GM12892 (cell line): Measurements from ENCODE around the gene WNT7B.

Experiments
- DNase-seq: peaks from one replicate; pipeline ENCODE4 v3.0.0; 2011; ENCODE audit not compliant: insufficient read length
- FAIRE-seq: peaks from 2 replicates; lab custom pipeline; 2011; peaks lifted over from hg19 to GRCh38; lab: Jason Lieb, UNC
- POLR2A ChIP-seq: IDR thresholded peaks from 2 replicates; pipeline ENCODE4 v1.6.1; 2011; ENCODE audit warnings: low read depth, low read length, control low read depth
- POLR2AphosphoS5 ChIP-seq: IDR thresholded peaks from 2 replicates; pipeline ENCODE4 v1.6.1; 2011; ENCODE audit warnings: low read depth, low read length, control low read depth
- TAF1 ChIP-seq: IDR thresholded peaks from 2 replicates; pipeline ENCODE4 v1.6.1; 2011; ENCODE audit warnings: low read depth, mild to moderate bottlenecking, control low read depth, low read length, borderline replicate concordance

Gene WNT7B

DNA sequence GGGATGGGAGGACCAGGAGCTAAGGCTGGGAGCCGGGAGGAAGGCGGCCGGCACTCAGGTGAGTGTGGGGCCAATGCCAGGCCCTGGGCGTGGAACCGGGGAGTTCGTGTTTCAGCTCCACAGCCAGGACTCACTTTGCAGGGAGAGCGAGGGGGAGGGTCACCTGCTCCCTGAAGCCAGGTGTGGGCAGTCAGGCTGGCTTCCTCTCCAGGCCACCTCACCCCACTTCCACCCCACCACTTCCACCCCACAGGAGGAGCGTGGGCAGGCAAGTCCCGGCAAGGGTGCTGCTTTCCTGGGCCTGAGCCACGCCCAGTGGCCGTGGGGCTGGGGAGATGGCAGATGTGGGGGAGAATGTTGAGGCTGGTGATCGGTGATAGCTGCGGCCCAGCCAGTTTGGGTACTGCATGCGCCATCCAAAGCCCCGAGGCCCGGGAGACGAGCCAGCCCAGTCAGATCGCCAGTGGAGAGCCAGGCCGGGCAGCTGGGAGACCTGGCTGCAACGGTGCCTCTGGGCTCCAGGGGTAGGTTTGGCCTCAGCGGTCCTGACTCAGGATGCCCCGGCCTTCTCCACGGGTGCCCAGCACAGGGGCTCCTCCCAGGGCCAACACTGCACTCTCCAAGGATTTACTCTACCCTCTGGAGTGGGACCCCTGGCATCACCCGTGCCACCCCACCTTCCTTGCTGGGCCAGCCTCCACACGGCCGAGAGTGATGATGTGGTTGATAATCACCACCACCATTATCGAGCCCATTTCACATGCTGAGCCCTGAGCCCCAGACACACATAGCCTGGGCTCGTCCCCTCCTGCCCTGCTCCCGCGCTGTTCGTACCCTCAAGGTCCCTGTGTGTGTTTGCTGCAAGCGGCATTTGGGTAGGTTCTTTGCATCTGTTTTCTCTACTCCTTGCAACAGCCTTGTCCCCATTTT is 93.8 kb downstream of the WNT7B start:
- TF ChIP-seq POLR2A (no peak), TAF1 (no peak), POLR2AphosphoS5 (no peak)
- DNase-seq (no peak), FAIRE-seq (no peak)

DNA sequence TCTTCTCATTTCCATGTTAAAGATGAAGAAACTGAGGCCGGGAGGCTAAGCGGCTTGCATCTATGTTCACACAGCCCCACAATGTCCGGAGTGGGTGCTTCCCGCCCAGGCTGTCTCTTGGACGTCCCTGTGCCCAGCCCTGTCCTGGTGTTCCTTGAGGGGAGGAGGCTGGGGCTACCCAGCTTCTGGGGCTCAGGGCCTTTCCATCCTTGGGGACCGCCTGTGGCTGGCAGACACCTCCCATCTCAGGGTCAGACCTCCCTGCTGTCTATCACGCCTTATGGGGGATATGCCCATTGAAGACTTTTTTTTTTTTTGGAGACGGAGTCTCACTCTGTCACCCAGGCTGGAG is 95.5 kb downstream of the WNT7B start:
- DNase-seq (no peak), FAIRE-seq (no peak)
- TF ChIP-seq POLR2AphosphoS5 (no peak), TAF1 (no peak), POLR2A (no peak)

DNA sequence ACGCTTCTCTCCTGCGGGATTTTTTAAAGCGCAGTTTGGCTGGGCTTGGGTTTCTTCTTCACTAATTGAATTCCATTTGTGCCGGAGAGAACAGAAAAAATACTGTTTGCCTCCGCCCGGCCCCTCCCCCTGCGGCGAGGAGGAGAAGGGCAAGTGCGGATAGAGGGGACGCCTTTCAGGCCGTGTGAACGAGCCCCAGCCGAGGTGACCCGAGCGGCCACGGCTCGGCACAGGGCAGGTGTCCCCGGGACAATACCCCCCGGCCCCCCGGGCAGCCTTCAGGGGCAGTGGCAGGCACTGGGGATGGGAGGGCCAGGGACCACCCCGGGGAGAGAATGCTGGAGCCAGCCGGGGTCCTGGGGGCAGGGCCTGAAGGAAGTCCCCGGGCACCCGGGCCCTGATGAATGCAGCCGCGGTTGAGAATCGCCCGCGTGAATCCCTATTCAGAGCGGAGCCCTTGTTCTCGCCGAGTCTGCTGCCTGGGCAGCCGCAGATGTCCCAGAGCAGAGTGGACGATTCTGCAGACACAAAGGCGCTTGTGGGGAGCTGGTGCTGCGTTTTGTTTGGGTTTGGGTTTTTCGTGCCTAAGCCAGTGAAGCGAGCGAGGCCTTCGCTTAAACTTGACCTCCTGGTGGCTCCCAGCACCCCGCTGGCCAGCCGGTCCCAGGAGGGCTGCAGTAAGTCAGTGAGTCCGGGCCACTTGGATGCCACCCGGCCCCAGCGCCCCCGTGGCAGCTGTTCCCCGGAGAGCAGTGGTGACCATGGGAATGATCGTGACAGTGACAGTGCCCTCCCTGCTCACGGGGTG is 96.0 kb downstream of the WNT7B start:
- no peak for FAIRE-seq
- TF ChIP-seq POLR2AphosphoS5 (no peak), TAF1 (no peak)
- no peak for DNase-seq

GRCh38 chr22:45880091-45880715 is 96.8 kb downstream of the WNT7B start:
- FAIRE-seq (no peak), DNase-seq (no peak)
- no peak for TF ChIP-seq POLR2A

GRCh38 chr22:45879552-45879949 is 97.4 kb downstream of the WNT7B start:
- DNase-seq (no peak), FAIRE-seq (no peak)
- TF ChIP-seq TAF1 = no peak
- TF ChIP-seq POLR2AphosphoS5 = no peak
- TF ChIP-seq POLR2A = no peak

GRCh38 chr22:45878901-45879551 is 97.9 kb downstream of the WNT7B start:
- TF ChIP-seq POLR2AphosphoS5 = no peak
- no peak for TF ChIP-seq POLR2A
- TF ChIP-seq TAF1 = no peak
- FAIRE-seq = no peak

GRCh38 chr22:45878051-45878781 is 98.7 kb downstream of the WNT7B start:
- no peak for TF ChIP-seq TAF1
- no peak for TF ChIP-seq POLR2AphosphoS5
- TF ChIP-seq POLR2A = no peak
- DNase-seq (no peak), FAIRE-seq (no peak)

More at GRCh38 chr22:45878901-45879551, 97.9 kb downstream of the WNT7B start:
- DNase-seq = no peak

DNA sequence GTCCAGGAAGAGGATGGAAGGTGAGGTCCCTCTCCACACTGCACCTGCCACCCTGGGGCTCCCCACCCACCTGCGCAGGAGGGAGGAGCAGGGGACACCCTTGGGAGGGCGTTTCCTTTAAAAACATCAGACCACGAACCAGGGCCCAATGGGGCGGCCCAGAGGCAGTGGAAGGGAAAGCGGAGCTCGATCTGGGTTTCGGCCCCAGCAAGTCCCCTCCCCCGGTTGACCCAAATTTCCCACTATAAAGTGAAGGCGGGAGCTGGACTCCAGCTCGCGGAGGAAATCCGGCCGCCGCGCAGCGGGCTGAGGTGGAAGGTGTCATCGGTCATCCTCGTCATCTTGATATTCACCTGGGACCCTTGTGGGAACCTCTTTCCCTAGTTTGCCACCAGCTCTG is 99.3 kb downstream of the WNT7B start:
- no peak for FAIRE-seq
- TF ChIP-seq TAF1 (no peak), POLR2AphosphoS5 (no peak), POLR2A (no peak)
- DNase-seq = no peak

- DNase-seq (no peak), FAIRE-seq (no peak)
- no peak for TF ChIP-seq POLR2A
- no peak for TF ChIP-seq POLR2AphosphoS5
- no peak for TF ChIP-seq TAF1
Observed at GRCh38 chr22:45877036-45877380, 100.0 kb downstream of the WNT7B start.

- TF ChIP-seq POLR2AphosphoS5 = no peak
- TF ChIP-seq TAF1 = no peak
- TF ChIP-seq POLR2A = no peak
- DNase-seq = no peak
- FAIRE-seq = no peak
Observed at GRCh38 chr22:45876136-45877035, 100.6 kb downstream of the WNT7B start.
